ENCODE results near the gene OR52E2.

The OR52E2 gene

GRCh38 chr11:5059391-5059790, at the start of gene OR52E2:
Gene OR52E2, minus strand, starts transcription at chr11:5059627. Its CDS starts 0 bp downstream, at chr11:5059627.
- DNase-seq (ENCODE audit: low spot score), result no peak
- TF ChIP-seq CTCF (conservative IDR thresholded peaks at IDR 0.05; ENCODE audit: low read depth), result no peak
- ChIA-PET CTCF (no interaction called here), POLR2A (ENCODE audit: low non-redundant PET) (no interaction called here)
- no peak within 1 kb of the TSS for H3K27ac ChIP-seq

- CTCF ChIA-PET, result no interaction called here
- TF ChIP-seq CTCF (conservative IDR thresholded peaks at IDR 0.05; ENCODE audit: low read depth), result no peak
Measured at GRCh38 chr11:5107285-5107684, 47.9 kb upstream of the OR52E2 start.

GRCh38 chr11:5103066-5103465, 43.6 kb upstream of the OR52E2 start:
- TF ChIP-seq CTCF (conservative IDR thresholded peaks at IDR 0.05; ENCODE audit: low read depth), result no peak
- CTCF ChIA-PET, result no interaction called here
- DNase-seq (ENCODE audit: low spot score), result no peak

More at GRCh38 chr11:5107285-5107684, 47.9 kb upstream of the OR52E2 start:
- no peak overlapping the region for H3K27ac ChIP-seq
- POLR2A ChIA-PET (ENCODE audit: low non-redundant PET), result no interaction called here
- no peak for DNase-seq (ENCODE audit: low spot score)

GRCh38 chr11:5102246-5102645, 42.8 kb upstream of the OR52E2 start:
- H3K27ac ChIP-seq, result no peak overlapping the region
- no peak for DNase-seq (ENCODE audit: low spot score)
- no peak for TF ChIP-seq CTCF (conservative IDR thresholded peaks at IDR 0.05; ENCODE audit: low read depth)
- POLR2A ChIA-PET (ENCODE audit: low non-redundant PET), result no interaction called here
- CTCF ChIA-PET, result interaction anchor here (0.6 kb wide), 1 partner anchor 469 kb away, joined by 7 read pairs; no protein-coding TSS in a partner anchor

More at GRCh38 chr11:5103066-5103465, 43.6 kb upstream of the OR52E2 start:
- POLR2A ChIA-PET (ENCODE audit: low non-redundant PET), result no interaction called here
- no peak overlapping the region for H3K27ac ChIP-seq

- no peak for DNase-seq (ENCODE audit: low spot score)
- POLR2A ChIA-PET (ENCODE audit: low non-redundant PET), result no interaction called here
- no peak for TF ChIP-seq CTCF (conservative IDR thresholded peaks at IDR 0.05; ENCODE audit: low read depth)
- no peak overlapping the region for H3K27ac ChIP-seq
- CTCF ChIA-PET, result no interaction called here
Measured at GRCh38 chr11:5096011-5096410, 36.6 kb upstream of the OR52E2 start.

GRCh38 chr11:5092821-5093585, 33.6 kb upstream of the OR52E2 start:
- no peak overlapping the region for H3K27ac ChIP-seq
- no peak for TF ChIP-seq CTCF (conservative IDR thresholded peaks at IDR 0.05; ENCODE audit: low read depth)
- ChIA-PET CTCF (no interaction called here), POLR2A (ENCODE audit: low non-redundant PET) (no interaction called here)
- DNase-seq (ENCODE audit: low spot score), result no peak
